Measurements from ENCODE around the gene RFX3. TPM values are rescaled to one million over a fixed set of nuclear protein-coding genes. Genes with fewer than 3 reads are reported as not detected.

The RFX3 gene
- total RNA-seq, 1 experiment from 2014 or later: 9.9 TPM

DNA sequence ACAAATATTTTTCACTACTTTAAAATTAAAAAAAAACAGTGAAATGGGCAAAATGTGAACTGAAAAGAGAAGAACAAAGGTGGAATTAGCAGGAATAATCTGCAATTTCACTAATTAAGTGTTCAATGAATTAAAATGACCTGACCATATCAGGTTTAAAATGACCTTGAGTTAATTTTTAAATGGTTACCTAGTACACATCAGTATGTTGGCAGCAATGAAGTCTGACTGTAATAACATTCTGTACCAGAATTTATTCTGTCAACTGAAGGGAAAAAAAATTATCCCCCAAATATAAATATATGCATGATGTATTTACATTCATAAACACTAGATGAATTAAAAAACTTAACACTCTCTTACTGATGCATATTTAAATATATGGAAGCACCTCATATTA is 165.6 kb downstream of the RFX3 start:
- Histone ChIP-seq H3K4ac (ENCODE audit: low read depth, low read length) (no peak overlapping the region), H2BK120ac (ENCODE audit: low read depth, low read length, poor library complexity, severe bottlenecking) (no peak overlapping the region), H2BK15ac (ENCODE audit: low read depth, low read length) (no peak overlapping the region), H3K23ac (ENCODE audit: insufficient read length, low read depth, low read length) (no peak overlapping the region), H2BK5ac (ENCODE audit: insufficient read length, low read length) (no peak overlapping the region), H3K9me3 (ENCODE audit: control insufficient read depth, low read depth, low read length) (no peaks in the 10 kb centered on the region), H3K27ac (ENCODE audit: insufficient read length, low read depth, low read length) (no peak overlapping the region), H2BK20ac (ENCODE audit: low read depth, low read length, poor library complexity, severe bottlenecking) (no peak overlapping the region), H4K91ac (ENCODE audit: insufficient read length, low read depth, low read length) (no peak overlapping the region), H2AK5ac (ENCODE audit: insufficient read length, low read length) (no peak overlapping the region), H3K23me2 (ENCODE audit: insufficient read length, low read depth, low read length, poor library complexity, severe bottlenecking) (no peaks in the 10 kb centered on the region), H4K20me1 (ENCODE audit: control insufficient read depth, insufficient read depth, insufficient read length) (no peaks in the 10 kb centered on the region), H2BK12ac (ENCODE audit: insufficient read length, low read depth, low read length) (no peak overlapping the region), H4K8ac (replicated peaks; ENCODE audit: insufficient read length, low read depth, low read length) (no peak overlapping the region), H3K14ac (ENCODE audit: insufficient read depth, low read length) (no peak overlapping the region), H3K27me3 (ENCODE audit: insufficient read depth, low read length) (no peaks in the 10 kb centered on the region), H3K79me1 (ENCODE audit: insufficient read depth, low read depth, low read length, poor library complexity, severe bottlenecking) (no peaks in the 10 kb centered on the region), H3K79me2 (ENCODE audit: insufficient read depth, low read length) (no peaks in the 10 kb centered on the region), H3K9ac (ENCODE audit: extremely low read depth, insufficient read length, low read length) (no peak overlapping the region), H3K18ac (ENCODE audit: insufficient read length, low read depth, low read length) (no peak overlapping the region), H4K5ac (ENCODE audit: insufficient read length, low read depth, low read length) (no peak overlapping the region), H3T11ph (ENCODE audit: low read length) (no peak overlapping the region), H3K4me1 (ENCODE audit: insufficient read depth, low read length) (no peaks in the 10 kb centered on the region; the same call in 1 of the 2 replicates), H3K4me2 (ENCODE audit: insufficient read depth, insufficient read length, low read length) (no peak overlapping the region), H2AFZ (ENCODE audit: low read length) (no peak overlapping the region), H3K56ac (ENCODE audit: insufficient read length, low read depth, low read length) (no peak overlapping the region)
- H3K4me1 Mint-ChIP-seq: peaks cover 25 to 26% of the 10 kb centered on the region in 2 experiments
- no peak overlapping the region for H3K4me3 Mint-ChIP-seq
- no peaks in the 10 kb centered on the region for H3K27me3 Mint-ChIP-seq (ENCODE audit: low read depth)
- DNase-seq: no peak
- H3K9me3 Mint-ChIP-seq: no peaks in the 10 kb centered on the region
- peaks cover 0 to 2% (median 0%) of the 10 kb centered on the region in 3 experiments; a peak in 1 of 7 replicates for H3K36me3 Mint-ChIP-seq (ENCODE audit: insufficient read depth in 1 of 3, low read depth in 3 of 3)
- no peak overlapping the region for H3K27ac Mint-ChIP-seq
- TF ChIP-seq, protein P1, sequence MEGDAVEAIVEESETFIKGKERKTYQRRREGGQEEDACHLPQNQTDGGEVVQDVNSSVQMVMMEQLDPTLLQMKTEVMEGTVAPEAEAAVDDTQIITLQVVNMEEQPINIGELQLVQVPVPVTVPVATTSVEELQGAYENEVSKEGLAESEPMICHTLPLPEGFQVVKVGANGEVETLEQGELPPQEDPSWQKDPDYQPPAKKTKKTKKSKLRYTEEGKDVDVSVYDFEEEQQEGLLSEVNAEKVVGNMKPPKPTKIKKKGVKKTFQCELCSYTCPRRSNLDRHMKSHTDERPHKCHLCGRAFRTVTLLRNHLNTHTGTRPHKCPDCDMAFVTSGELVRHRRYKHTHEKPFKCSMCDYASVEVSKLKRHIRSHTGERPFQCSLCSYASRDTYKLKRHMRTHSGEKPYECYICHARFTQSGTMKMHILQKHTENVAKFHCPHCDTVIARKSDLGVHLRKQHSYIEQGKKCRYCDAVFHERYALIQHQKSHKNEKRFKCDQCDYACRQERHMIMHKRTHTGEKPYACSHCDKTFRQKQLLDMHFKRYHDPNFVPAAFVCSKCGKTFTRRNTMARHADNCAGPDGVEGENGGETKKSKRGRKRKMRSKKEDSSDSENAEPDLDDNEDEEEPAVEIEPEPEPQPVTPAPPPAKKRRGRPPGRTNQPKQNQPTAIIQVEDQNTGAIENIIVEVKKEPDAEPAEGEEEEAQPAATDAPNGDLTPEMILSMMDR (conservative IDR thresholded peaks at IDR 0.05): no peak

Data from H9 (cell line).